HG03565 (cell line): ENCODE data around the gene CST2.
A peak's percentile ranks its signal among the peaks of the same experiment; 100 is the strongest.
"Not testable (repeated sequence)": the region's sequence is repeated elsewhere in the genome, so short reads cannot be mapped to it uniquely, and the experiment has no call there.

Experiments used
- ATAC-seq: cut with Tn5 transposase; IDR thresholded peaks from one replicate; pipeline ENCODE4 v1.9.1; 2021; ENCODE audit warnings: mild to moderate bottlenecking, moderate library complexity; ENCODE audit not compliant: unreplicated experiment

Gene CST2

GRCh38 chr20:23811559-23811958 is 15.0 kb downstream of the CST2 start:
- not testable (repeated sequence) for ATAC-seq

- not testable (repeated sequence) for ATAC-seq
These were observed 16.2 kb downstream of the CST2 start for GRCh38 chr20:23810349-23810748.

GRCh38 chr20:23800865-23801264 is 25.7 kb downstream of the CST2 start:
- no peak for ATAC-seq

GRCh38 chr20:23799216-23799847 is 27.2 kb downstream of the CST2 start:
- peak; percentile 79 for ATAC-seq

- no peak for ATAC-seq
These were observed 31.0 kb downstream of the CST2 start for GRCh38 chr20:23795526-23795925.

GRCh38 chr20:23794841-23795240 is 31.7 kb downstream of the CST2 start:
- ATAC-seq = no peak

GRCh38 chr20:23794065-23794464 is 32.5 kb downstream of the CST2 start:
- ATAC-seq = no peak

- ATAC-seq = no peak
These were observed 43.1 kb downstream of the CST2 start for GRCh38 chr20:23783447-23783846.

- ATAC-seq = no peak
These were observed 44.1 kb downstream of the CST2 start for GRCh38 chr20:23782366-23782983.

GRCh38 chr20:23778676-23779075 is 47.9 kb downstream of the CST2 start:
- not testable (repeated sequence) for ATAC-seq

- ATAC-seq = not testable (repeated sequence)
These were observed 49.1 kb downstream of the CST2 start for GRCh38 chr20:23777380-23777779.

- ATAC-seq = no peak
These were observed 50.3 kb downstream of the CST2 start for GRCh38 chr20:23776067-23776771.

GRCh38 chr20:23774081-23774480 is 52.4 kb downstream of the CST2 start:
- no peak for ATAC-seq
